ENCODE measurements around the gene CAMSAP2.

CAMSAP2 gene

GRCh38 chr1:200849430-200849829, 110.7 kb downstream of the CAMSAP2 start:
- no peak for DNase-seq (ENCODE audit: low read depth in 2 of 2)

DNA sequence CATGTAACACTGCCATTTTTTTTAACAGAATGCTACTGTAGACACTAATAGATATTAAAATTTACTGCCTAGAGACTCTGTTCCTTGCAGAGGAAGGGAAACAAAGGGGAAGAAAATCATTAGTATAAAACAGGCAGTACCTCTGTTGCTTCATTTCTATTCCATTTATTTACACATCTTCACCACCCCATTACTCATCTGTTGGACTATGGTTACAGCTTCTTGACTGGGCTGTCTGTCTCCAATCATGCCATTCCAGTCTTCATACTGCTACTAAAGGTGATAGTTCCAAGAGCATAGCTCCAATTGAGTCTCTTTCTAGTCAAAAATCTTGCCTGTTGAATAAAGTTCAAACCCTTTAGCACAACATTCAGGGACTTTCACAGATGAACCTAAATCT, 111.9 kb downstream of the CAMSAP2 start:
- DNase-seq (ENCODE audit: low read depth in 2 of 2) = no peak

- no peak for DNase-seq (ENCODE audit: low read depth in 2 of 2)
Measured at GRCh38 chr1:200856716-200857357, 118.1 kb downstream of the CAMSAP2 start.

GRCh38 chr1:200857804-200858203, 119.1 kb downstream of the CAMSAP2 start:
- DNase-seq (ENCODE audit: low read depth in 2 of 2) = no peak

- DNase-seq (ENCODE audit: low read depth in 2 of 2) = no peak
Measured at GRCh38 chr1:200861937-200862647, 123.4 kb downstream of the CAMSAP2 start.

DNA sequence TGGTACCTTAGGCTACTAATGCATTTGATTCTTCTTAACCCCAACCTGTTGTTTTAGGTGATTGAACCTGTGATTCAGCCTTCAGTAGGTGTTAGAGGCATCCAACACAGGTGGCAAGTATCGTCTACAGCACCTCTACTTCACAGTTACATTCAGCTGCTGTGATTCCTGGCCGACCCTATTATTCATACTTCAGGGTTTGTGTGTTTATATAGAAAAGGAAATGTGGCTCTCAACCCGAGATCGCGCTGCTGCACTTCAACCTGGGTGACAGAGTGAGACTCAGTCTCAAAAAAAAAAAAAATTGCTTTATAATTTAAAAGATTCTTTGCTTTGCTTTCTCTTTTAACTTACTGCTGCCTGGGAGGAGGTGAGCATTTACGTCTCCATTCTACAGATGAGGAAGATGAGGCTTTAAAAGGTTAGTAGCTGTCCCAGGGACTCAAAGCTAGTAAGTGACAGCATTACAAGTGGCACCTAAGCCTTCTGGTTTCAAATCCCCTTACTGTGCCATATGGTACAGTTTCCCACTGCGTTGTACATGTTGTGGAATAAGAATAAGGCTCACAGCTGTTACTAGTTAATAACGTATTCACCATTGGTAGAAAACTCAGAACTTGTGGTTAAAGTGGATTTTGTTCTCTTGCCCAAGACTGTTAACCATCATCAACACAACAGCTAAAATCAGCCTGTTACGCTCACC, 124.2 kb downstream of the CAMSAP2 start:
- no peak for DNase-seq (ENCODE audit: low read depth in 2 of 2)

DNA sequence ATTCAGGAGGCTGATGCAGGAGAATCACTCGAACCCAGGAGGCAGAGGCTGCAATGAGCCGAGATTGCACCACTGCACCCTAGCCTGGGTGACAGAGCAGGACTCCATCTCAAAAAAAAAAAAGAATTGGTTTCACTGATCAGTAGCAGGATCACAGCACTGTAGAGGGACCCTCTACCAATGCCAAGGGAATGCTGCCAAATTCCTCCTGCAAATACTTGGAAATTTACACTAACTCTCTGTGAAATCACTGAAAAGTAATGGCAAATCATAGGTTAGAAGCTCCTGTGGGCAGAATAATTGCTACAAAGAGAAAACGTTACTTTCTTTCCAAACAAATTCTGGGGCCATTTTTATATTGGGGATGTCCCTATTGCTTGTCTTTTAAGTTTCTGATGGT, 127.4 kb downstream of the CAMSAP2 start:
- DNase-seq (ENCODE audit: low read depth in 2 of 2) = no peak

DNA sequence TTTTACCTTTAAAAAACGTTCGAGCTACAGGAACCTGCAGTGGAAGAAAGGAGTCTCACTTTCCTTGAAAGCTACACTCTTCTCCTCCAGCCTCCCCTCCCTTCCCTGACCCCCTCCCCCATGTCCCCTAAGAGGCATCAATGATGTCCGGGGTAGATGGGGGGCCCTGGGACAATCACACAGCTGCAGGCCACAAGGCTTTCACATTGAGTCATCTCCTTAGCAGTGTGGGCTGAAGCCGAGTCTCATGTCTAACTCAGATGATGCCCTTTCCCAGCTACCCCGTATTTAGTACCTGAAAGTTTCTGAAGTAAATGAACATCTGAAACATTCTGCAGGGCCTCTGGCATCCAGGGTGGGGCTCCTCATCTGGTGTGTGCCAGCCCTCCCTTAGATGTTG, 127.8 kb downstream of the CAMSAP2 start:
- peak; percentile 48 to 72 for DNase-seq (ENCODE audit: low read depth in 2 of 2)

- DNase-seq (ENCODE audit: low read depth in 2 of 2) = no peak
Measured at GRCh38 chr1:200867018-200867811, 128.5 kb downstream of the CAMSAP2 start.

DNA sequence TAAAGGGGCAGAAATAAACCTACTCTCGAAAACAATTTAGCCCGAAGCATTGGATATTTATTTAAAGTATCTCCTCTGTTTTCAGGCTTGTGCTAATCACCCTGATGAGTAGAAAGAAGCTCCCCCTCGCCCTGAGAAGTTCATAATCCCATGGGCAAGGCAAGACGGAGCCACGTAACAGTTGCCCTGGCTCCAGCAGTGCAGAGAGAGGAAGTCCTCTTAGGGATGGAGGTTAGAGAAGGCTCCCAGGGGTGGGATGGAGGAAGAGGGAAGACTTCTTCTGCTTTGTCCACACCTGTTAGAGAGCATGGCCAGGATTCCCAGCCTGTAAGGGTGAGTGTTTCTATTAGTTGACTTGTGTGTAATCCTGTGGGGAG, 130.7 kb downstream of the CAMSAP2 start:
- no peak for DNase-seq (ENCODE audit: low read depth in 2 of 2)

- peak; percentile 21 to 26 for DNase-seq (ENCODE audit: low read depth in 2 of 2)
Measured at GRCh38 chr1:200869753-200870391, 131.2 kb downstream of the CAMSAP2 start.

GRCh38 chr1:200872446-200873115, 133.9 kb downstream of the CAMSAP2 start, which contains the start of gene GPR25:
GPR25 (plus strand) TSS chr1:200872981; CDS start chr1:200873038, 57 bp downstream.
- no peak for DNase-seq (ENCODE audit: low read depth in 2 of 2)

GRCh38 chr1:200873116-200873670, 134.5 kb downstream of the CAMSAP2 start:
- DNase-seq (ENCODE audit: low read depth in 2 of 2) = no peak

GRCh38 chr1:200873671-200874397, 135.1 kb downstream of the CAMSAP2 start:
- no peak for DNase-seq (ENCODE audit: low read depth in 2 of 2)

DNA sequence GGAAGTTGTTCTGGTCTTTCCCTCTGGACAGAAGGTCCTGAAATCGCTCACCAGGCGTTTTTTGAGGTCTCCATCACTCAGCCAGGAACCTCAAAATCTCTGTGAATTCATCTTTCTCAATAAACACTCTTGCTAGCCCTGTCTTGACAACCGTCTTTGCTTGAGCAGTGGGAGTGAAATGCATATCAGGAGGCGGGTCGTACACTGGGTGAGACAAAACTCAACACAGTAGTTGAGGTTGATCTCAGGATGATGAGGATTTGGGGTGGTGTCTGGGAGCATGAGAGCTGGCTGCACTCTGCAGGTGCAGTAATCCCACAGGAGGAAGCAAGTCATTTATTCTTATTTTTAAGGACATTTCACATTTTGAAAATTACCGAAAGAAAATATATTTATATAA, 136.0 kb downstream of the CAMSAP2 start:
- DNase-seq (ENCODE audit: low read depth in 2 of 2) = no peak

GRCh38 chr1:200875416-200875815, 136.7 kb downstream of the CAMSAP2 start:
- DNase-seq (ENCODE audit: low read depth in 2 of 2) = no peak

GRCh38 chr1:200877010-200877409, 138.3 kb downstream of the CAMSAP2 start:
- no peak for DNase-seq (ENCODE audit: low read depth in 2 of 2)

GRCh38 chr1:200877839-200878551, 139.3 kb downstream of the CAMSAP2 start:
- peak; percentile 54 to 65 for DNase-seq (ENCODE audit: low read depth in 2 of 2)

- peak; percentile 24 to 32 for DNase-seq (ENCODE audit: low read depth in 2 of 2)
Measured at GRCh38 chr1:200880212-200880611, 141.5 kb downstream of the CAMSAP2 start.
